Endothelial cell (in vitro differentiated cells): ENCODE data around the gene ZEB1. TPM values are rescaled to one million over a fixed set of nuclear protein-coding genes. Genes with fewer than 3 reads are reported as not detected.

Experiments
- DNase-seq: peaks from one replicate; pipeline ENCODE4 v3.0.0; 2021; ENCODE audit warnings: low spot score
- H3K27ac Mint-ChIP-seq: one replicate; pipeline ENCODE4 v1.8.0; 2021; ENCODE audit warnings: mixed read lengths, inconsistent platforms; ENCODE audit not compliant: unreplicated experiment
- H3K27me3 Mint-ChIP-seq: one replicate; pipeline ENCODE4 v1.8.0; 2021; ENCODE audit warnings: mild to moderate bottlenecking, moderate library complexity, mixed read lengths, inconsistent platforms; ENCODE audit not compliant: unreplicated experiment
- H3K36me3 Mint-ChIP-seq: one replicate; pipeline ENCODE4 v1.8.0; 2021; ENCODE audit warnings: mild to moderate bottlenecking, low read depth, mixed read lengths, inconsistent platforms; ENCODE audit not compliant: unreplicated experiment
- H3K4me1 Mint-ChIP-seq: one replicate; pipeline ENCODE4 v1.8.0; 2021; ENCODE audit warnings: mild to moderate bottlenecking, mixed read lengths, inconsistent platforms; ENCODE audit not compliant: unreplicated experiment
- H3K4me3 Mint-ChIP-seq: one replicate; pipeline ENCODE4 v1.8.0; 2021; ENCODE audit warnings: mild to moderate bottlenecking, mixed read lengths, inconsistent platforms; ENCODE audit not compliant: unreplicated experiment
- H3K9me3 Mint-ChIP-seq: one replicate; pipeline ENCODE4 v1.8.0; 2021; ENCODE audit warnings: mixed read lengths, inconsistent platforms; ENCODE audit not compliant: unreplicated experiment
- CTCF ChIP-seq: fragments of 200-600 bp; sonication (generic); IDR thresholded peaks from one replicate; pipeline ENCODE4 v1.5.0; 2021; ENCODE audit warnings: antibody characterized with exemption; ENCODE audit not compliant: unreplicated experiment
- total RNA-seq: library from RNA; stranded (reverse); fragmentation: NEBNext Ultra II Directional; extraction: Animal tissue kit (Norgen Biotek cat#: 25700); gene quantifications from one replicate; pipeline ENCODE4 v1.2.1, GENCODE V29; 2021; ENCODE audit not compliant: unreplicated experiment

The ZEB1 gene
- total RNA-seq, 1 donor from 2014 or later = 76.6 TPM

- Mint-ChIP-seq H3K27me3 (no peaks in the 10 kb centered on the region), H3K4me1 (no peaks in the 10 kb centered on the region), H3K36me3 (no peaks in the 10 kb centered on the region), H3K9me3 (no peaks in the 10 kb centered on the region), H3K4me3 (no peak overlapping the region), H3K27ac (peak overlapping the region; percentile 33)
- TF ChIP-seq CTCF = peak; percentile 48
- peak; percentile 22 for DNase-seq
These were observed 172.0 kb downstream of the ZEB1 start for GRCh38 chr10:31490858-31491504.

GRCh38 chr10:31507427-31507826 lies 188.4 kb downstream of the ZEB1 start:
- Mint-ChIP-seq H3K4me1 (peaks cover 16% of the 10 kb centered on the region), H3K36me3 (peaks cover 59% of the 10 kb centered on the region), H3K4me3 (peak overlapping the region; percentile 72), H3K9me3 (peaks cover 5% of the 10 kb centered on the region), H3K27ac (no peak overlapping the region), H3K27me3 (peaks cover 10% of the 10 kb centered on the region)
- no peak for DNase-seq
- no peak for TF ChIP-seq CTCF

GRCh38 chr10:31508234-31508633 lies 189.2 kb downstream of the ZEB1 start:
- Mint-ChIP-seq H3K4me3 (peak overlapping the region; percentile 72), H3K27ac (no peak overlapping the region), H3K4me1 (peaks cover 16% of the 10 kb centered on the region), H3K27me3 (peaks cover 10% of the 10 kb centered on the region), H3K36me3 (peaks cover 59% of the 10 kb centered on the region), H3K9me3 (peaks cover 5% of the 10 kb centered on the region)
- no peak for DNase-seq
- TF ChIP-seq CTCF = no peak

- no peak for DNase-seq
- Mint-ChIP-seq H3K27ac (peak overlapping the region; percentile 1), H3K27me3 (peaks cover 10% of the 10 kb centered on the region), H3K4me1 (peaks cover 16% of the 10 kb centered on the region), H3K36me3 (peaks cover 53% of the 10 kb centered on the region), H3K4me3 (no peak overlapping the region), H3K9me3 (peaks cover 5% of the 10 kb centered on the region)
- TF ChIP-seq CTCF = no peak
These were observed 189.9 kb downstream of the ZEB1 start for GRCh38 chr10:31508882-31509281.

- H3K9me3 Mint-ChIP-seq = peaks cover 5% of the 10 kb centered on the region
- H3K4me3 Mint-ChIP-seq = no peak overlapping the region
- peaks cover 42% of the 10 kb centered on the region for H3K36me3 Mint-ChIP-seq
- H3K27ac Mint-ChIP-seq = no peak overlapping the region
- no peak for TF ChIP-seq CTCF
- DNase-seq = no peak
- peaks cover 16% of the 10 kb centered on the region for H3K4me1 Mint-ChIP-seq
- peaks cover 10% of the 10 kb centered on the region for H3K27me3 Mint-ChIP-seq
These were observed 191.0 kb downstream of the ZEB1 start for GRCh38 chr10:31509989-31510388.
